ENCODE results near the gene CALCR.

The CALCR gene

DNA sequence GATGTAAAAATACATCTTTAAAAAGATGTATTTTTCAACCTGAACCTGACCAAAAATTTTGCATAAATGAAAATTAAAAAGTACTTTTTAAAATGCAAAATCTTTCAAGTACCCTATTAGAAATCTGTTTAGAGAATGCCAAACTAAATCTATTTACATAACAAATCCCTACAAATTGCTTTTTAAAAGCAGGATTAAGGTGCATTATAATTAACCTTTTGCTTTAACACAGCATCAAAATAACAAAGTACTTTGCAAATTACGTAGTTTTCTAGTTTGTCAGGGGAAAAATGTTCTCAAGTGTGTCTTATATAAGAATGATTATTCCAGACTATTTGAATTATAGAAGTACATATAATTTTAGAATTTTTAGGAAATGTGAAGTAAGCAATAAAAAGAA is 181.5 kb downstream of the CALCR start:
- no peak overlapping the region for H3K4me3 ChIP-seq (replicated peaks; ENCODE audit: low read depth, low read length)
- no peak for DNase-seq (ENCODE audit: low read depth)
- TF ChIP-seq, protein P1, sequence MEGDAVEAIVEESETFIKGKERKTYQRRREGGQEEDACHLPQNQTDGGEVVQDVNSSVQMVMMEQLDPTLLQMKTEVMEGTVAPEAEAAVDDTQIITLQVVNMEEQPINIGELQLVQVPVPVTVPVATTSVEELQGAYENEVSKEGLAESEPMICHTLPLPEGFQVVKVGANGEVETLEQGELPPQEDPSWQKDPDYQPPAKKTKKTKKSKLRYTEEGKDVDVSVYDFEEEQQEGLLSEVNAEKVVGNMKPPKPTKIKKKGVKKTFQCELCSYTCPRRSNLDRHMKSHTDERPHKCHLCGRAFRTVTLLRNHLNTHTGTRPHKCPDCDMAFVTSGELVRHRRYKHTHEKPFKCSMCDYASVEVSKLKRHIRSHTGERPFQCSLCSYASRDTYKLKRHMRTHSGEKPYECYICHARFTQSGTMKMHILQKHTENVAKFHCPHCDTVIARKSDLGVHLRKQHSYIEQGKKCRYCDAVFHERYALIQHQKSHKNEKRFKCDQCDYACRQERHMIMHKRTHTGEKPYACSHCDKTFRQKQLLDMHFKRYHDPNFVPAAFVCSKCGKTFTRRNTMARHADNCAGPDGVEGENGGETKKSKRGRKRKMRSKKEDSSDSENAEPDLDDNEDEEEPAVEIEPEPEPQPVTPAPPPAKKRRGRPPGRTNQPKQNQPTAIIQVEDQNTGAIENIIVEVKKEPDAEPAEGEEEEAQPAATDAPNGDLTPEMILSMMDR (IDR thresholded peaks at IDR 0.05; ENCODE audit: low read length, missing control alignments), result no peak

DNA sequence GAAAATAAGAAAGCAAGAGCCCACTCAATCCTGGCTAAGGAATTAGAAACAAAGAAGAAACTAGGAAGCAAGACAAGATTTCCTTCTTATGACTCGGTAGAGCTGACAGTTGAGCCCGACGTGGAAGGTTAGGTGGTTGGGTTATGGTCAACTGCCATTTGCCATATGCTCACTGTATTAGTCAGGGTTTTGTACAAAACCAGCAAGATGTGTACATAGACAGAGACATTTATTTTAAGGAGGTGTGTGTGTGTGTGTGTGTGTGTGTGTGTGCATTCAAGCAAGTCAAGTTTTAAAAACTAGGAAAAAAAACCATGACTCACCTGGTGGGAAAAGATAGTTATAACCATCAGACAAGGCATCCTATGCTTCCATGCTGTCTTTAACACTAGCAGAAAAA is 183.9 kb downstream of the CALCR start:
- no peak for DNase-seq (ENCODE audit: low read depth)
- TF ChIP-seq, protein P1 (IDR thresholded peaks at IDR 0.05; ENCODE audit: low read length, missing control alignments), result no peak
- no peak overlapping the region for H3K4me3 ChIP-seq (replicated peaks; ENCODE audit: low read depth, low read length)

DNA sequence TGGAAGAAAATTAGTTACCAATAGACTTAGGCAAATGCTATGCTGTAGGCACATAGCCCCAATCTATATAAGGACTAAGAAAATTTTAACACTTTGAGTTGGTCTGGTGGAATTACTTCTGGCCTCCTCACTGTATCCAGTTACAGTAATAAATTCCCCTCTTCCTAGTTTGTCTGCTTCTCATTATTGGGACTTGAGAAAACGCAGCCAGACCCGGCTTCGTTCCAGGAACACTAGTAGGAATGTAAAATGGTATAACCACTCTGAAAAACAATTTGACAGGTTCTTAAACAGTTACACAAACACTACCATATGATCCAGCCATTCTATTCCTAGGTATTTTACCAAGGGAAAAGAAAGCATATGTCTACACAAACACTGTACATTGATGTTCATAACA is 192.2 kb downstream of the CALCR start:
- no peak for DNase-seq (ENCODE audit: low read depth)
- TF ChIP-seq, protein P1 (IDR thresholded peaks at IDR 0.05; ENCODE audit: low read length, missing control alignments), result no peak
- H3K4me3 ChIP-seq (replicated peaks; ENCODE audit: low read depth, low read length), result no peak overlapping the region

DNA sequence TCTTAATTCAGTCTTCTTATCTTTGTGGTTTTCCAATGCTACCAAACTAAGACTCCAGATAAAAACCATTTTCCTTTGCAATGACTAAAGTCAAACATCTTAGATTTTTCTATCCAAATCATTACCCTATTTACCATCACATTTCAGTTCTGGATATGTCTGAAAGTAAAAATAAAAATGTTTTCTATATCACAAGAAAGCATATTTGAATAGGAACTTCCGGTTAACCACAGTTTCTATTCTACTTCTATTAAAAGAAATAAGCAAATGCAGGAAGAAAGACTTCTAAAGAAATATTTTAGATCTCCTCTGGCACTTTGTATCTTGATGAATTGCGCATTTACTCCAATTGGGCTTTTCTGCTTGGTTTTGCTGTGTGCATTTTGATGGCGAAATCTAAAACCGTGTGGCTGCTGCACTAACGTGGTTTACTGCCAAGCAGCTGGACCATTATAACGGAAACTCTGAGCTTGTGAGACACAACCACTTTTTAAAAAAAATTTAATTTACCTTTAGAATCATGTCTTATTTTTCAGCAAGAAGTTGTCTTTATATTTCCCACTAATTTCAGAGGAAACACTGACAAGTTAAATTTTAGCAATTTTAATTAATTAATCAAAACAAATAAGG is 196.3 kb downstream of the CALCR start:
- TF ChIP-seq, protein P1 (IDR thresholded peaks at IDR 0.05; ENCODE audit: low read length, missing control alignments), result no peak
- H3K4me3 ChIP-seq (replicated peaks; ENCODE audit: low read depth, low read length), result no peak overlapping the region
- DNase-seq (ENCODE audit: low read depth), result no peak

DNA sequence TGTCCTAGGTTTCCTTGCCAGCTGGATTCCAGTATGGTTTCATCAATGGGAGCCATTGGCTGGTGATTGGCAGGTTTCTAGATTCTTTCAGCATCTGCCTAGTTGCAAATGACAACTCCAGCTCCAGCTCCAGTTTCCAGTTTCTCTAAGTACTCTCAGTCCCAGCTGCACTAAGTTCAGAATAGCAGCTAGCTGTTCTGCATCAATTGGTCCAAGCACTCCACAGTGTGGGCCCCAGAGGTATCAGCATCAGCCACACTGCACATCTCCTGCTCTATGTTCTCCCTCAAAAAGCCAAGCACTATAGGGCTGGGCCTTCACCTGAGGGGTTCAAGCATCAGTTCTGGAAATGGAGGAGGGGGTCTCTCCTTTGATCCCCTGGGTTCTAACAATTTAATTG is 198.9 kb downstream of the CALCR start:
- no peak overlapping the region for H3K4me3 ChIP-seq (replicated peaks; ENCODE audit: low read depth, low read length)
- DNase-seq (ENCODE audit: low read depth), result no peak
- TF ChIP-seq, protein P1 (IDR thresholded peaks at IDR 0.05; ENCODE audit: low read length, missing control alignments), result no peak
